Progenitor cell of endocrine pancreas (in vitro differentiated cells): ENCODE results near the gene SLC39A11. TPM values are rescaled to one million over a fixed set of nuclear protein-coding genes. Genes with fewer than 3 reads are reported as not detected.

Experiments
- DNase-seq: peaks from one replicate; pipeline ENCODE4 v3.0.0; 2021; ENCODE audit warnings: low spot score; ENCODE audit not compliant: unreplicated experiment
- H3K27ac Mint-ChIP-seq: 2 replicates; pipeline ENCODE4 v1.8.0; 2021; ENCODE audit warnings: mild to moderate bottlenecking, moderate library complexity, mixed read lengths
- H3K27me3 Mint-ChIP-seq: 2 replicates; pipeline ENCODE4 v1.8.0; 2021; ENCODE audit warnings: mixed read lengths
- H3K36me3 Mint-ChIP-seq: 2 replicates; pipeline ENCODE4 v1.8.0; 2022; ENCODE audit warnings: mixed read lengths; ENCODE audit not compliant: insufficient read depth
- H3K4me1 Mint-ChIP-seq: 2 replicates; pipeline ENCODE4 v1.8.0; 2021; ENCODE audit warnings: low read depth, mixed read lengths
- H3K4me3 Mint-ChIP-seq: 2 replicates; pipeline ENCODE4 v1.8.0; 2021; ENCODE audit warnings: low read depth, mild to moderate bottlenecking, moderate library complexity, mixed read lengths
- H3K9me3 Mint-ChIP-seq: 2 replicates; pipeline ENCODE4 v1.8.0; 2021; ENCODE audit warnings: low read depth, mixed read lengths
- total RNA-seq: library from RNA; stranded (reverse); gene quantifications from 2 replicates; pipeline ENCODE4 v1.2.1, GENCODE V29; 2021
- TF ChIP-seq, protein P1 (sequence below): fragments of 200-600 bp; sonication (generic); IDR thresholded peaks from one replicate; pipeline ENCODE4 v1.5.0; 2021; ENCODE audit warnings: antibody characterized with exemption, mild to moderate bottlenecking; ENCODE audit not compliant: unreplicated experiment

The SLC39A11 gene
- total RNA-seq, 1 donor from 2014 or later = 20.5 TPM

- Mint-ChIP-seq H3K4me1 (no peaks in the 10 kb centered on the region), H3K4me3 (no peak overlapping the region), H3K27me3 (peaks cover 11% of the 10 kb centered on the region), H3K9me3 (peaks cover 11% of the 10 kb centered on the region), H3K36me3 (peaks cover 3% of the 10 kb centered on the region), H3K27ac (no peak overlapping the region)
- TF ChIP-seq, protein P1, sequence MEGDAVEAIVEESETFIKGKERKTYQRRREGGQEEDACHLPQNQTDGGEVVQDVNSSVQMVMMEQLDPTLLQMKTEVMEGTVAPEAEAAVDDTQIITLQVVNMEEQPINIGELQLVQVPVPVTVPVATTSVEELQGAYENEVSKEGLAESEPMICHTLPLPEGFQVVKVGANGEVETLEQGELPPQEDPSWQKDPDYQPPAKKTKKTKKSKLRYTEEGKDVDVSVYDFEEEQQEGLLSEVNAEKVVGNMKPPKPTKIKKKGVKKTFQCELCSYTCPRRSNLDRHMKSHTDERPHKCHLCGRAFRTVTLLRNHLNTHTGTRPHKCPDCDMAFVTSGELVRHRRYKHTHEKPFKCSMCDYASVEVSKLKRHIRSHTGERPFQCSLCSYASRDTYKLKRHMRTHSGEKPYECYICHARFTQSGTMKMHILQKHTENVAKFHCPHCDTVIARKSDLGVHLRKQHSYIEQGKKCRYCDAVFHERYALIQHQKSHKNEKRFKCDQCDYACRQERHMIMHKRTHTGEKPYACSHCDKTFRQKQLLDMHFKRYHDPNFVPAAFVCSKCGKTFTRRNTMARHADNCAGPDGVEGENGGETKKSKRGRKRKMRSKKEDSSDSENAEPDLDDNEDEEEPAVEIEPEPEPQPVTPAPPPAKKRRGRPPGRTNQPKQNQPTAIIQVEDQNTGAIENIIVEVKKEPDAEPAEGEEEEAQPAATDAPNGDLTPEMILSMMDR = no peak
- DNase-seq = no peak
Measured at GRCh38 chr17:73039282-73039681, 53.2 kb downstream of the SLC39A11 start.

DNA sequence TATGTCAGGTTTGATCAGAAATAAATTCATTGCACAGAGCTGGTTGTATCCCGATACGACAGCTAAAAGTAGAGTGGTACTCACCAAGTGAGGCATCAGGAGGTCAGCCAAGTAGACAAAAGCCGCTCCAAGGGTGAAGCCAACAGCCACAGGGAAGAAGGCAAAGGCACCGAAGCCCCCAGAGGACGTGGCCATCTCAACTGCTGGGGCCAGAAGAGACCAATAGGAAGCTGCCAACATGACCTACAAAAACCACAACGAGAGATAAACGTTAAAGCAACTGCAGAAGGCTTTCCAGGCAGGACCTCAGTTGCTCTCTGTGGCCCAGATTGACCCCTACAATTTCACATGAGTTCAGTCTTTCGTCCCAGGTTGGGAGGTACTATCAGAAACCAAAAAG, 61.0 kb downstream of the SLC39A11 start:
- Mint-ChIP-seq H3K27ac (no peak overlapping the region), H3K4me1 (no peaks in the 10 kb centered on the region), H3K4me3 (no peak overlapping the region), H3K36me3 (peaks cover 2% of the 10 kb centered on the region), H3K9me3 (no peaks in the 10 kb centered on the region), H3K27me3 (peaks cover 17% of the 10 kb centered on the region)
- TF ChIP-seq, protein P1 = no peak
- no peak for DNase-seq

GRCh38 chr17:73030995-73031394, 61.5 kb downstream of the SLC39A11 start:
- Mint-ChIP-seq H3K4me1 (no peaks in the 10 kb centered on the region), H3K27ac (no peak overlapping the region), H3K27me3 (peaks cover 18% of the 10 kb centered on the region), H3K9me3 (no peaks in the 10 kb centered on the region), H3K4me3 (no peak overlapping the region), H3K36me3 (peaks cover 2% of the 10 kb centered on the region)
- TF ChIP-seq, protein P1 = no peak
- no peak for DNase-seq

GRCh38 chr17:73030501-73030921, 62.0 kb downstream of the SLC39A11 start:
- H3K4me1 Mint-ChIP-seq = no peaks in the 10 kb centered on the region
- peaks cover 2% of the 10 kb centered on the region for H3K36me3 Mint-ChIP-seq
- H3K9me3 Mint-ChIP-seq = no peaks in the 10 kb centered on the region
- DNase-seq = no peak
- peaks cover 20% of the 10 kb centered on the region for H3K27me3 Mint-ChIP-seq
- H3K4me3 Mint-ChIP-seq = no peak overlapping the region
- no peak overlapping the region for H3K27ac Mint-ChIP-seq
- TF ChIP-seq, protein P1 = no peak

GRCh38 chr17:73029991-73030390, 62.5 kb downstream of the SLC39A11 start:
- no peak overlapping the region for H3K4me3 Mint-ChIP-seq
- no peak for DNase-seq
- TF ChIP-seq, protein P1 = no peak
- peaks cover 2% of the 10 kb centered on the region for H3K36me3 Mint-ChIP-seq
- no peaks in the 10 kb centered on the region for H3K4me1 Mint-ChIP-seq
- H3K27me3 Mint-ChIP-seq = peaks cover 20% of the 10 kb centered on the region
- no peaks in the 10 kb centered on the region for H3K9me3 Mint-ChIP-seq
- no peak overlapping the region for H3K27ac Mint-ChIP-seq
